HG03108 (cell line): ENCODE results near the gene SMIM43.
A peak's percentile ranks its signal among the peaks of the same experiment; 100 is the strongest.
"Not testable (repeated sequence)": the region's sequence is repeated elsewhere in the genome, so short reads cannot be mapped to it uniquely, and the experiment has no call there.

Experiments
- ATAC-seq: cut with Tn5 transposase; IDR thresholded peaks from one replicate; pipeline ENCODE4 v1.9.1; 2021; ENCODE audit warnings: moderate library complexity; ENCODE audit not compliant: unreplicated experiment

The SMIM43 gene

GRCh38 chr4:121737846-121738554 lies 27.0 kb downstream of the SMIM43 start:
- ATAC-seq: no peak

DNA sequence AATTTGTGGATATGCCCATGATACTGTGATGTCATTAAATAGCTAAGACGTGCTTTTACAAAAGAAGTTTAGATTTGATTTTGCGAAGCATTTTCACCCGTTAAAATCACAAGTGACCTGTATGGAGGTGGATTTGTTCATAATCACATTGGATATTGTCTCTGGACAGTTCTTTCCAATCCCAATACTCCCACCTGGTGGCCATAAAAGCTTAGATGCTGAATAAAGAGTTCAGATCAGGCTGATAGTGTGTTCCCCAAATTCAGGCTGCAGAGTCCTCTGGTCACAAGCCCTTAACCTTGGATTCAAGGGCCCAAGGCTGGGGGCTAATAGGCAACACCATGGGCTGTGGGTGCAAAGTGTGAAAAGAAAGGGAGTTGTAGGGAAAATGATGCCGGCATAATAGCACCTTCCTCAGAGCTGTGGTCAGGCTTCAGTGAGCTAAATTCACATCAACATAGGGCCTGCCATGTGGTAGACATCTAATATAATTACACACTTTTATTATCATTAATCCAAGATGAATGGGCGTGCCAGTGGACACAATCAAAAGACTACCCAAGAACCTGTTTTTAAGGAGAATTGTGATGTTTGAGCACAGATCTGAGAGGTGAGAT lies 28.1 kb downstream of the SMIM43 start:
- ATAC-seq: no peak

- ATAC-seq: no peak
Measured at GRCh38 chr4:121734571-121734970, 30.4 kb downstream of the SMIM43 start.

DNA sequence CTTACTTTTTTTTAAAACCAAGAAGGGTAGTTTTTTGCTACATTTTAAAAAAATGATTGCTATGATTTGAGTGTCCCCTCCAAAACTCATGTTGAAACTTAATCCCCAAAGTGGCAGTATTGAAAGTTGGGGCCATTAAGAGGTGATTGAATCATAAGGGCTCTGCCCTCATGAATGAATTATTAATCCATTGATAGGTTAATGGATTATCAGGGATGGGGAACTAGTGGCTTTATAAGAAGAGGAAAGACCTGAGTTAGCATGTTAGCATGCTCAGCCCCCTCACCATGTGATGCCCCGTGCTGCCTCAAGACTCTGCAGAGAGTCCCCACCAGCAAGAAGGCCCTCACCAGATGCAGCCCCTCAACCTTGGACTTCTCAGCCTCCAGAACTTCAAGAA lies 31.0 kb downstream of the SMIM43 start:
- no peak for ATAC-seq

DNA sequence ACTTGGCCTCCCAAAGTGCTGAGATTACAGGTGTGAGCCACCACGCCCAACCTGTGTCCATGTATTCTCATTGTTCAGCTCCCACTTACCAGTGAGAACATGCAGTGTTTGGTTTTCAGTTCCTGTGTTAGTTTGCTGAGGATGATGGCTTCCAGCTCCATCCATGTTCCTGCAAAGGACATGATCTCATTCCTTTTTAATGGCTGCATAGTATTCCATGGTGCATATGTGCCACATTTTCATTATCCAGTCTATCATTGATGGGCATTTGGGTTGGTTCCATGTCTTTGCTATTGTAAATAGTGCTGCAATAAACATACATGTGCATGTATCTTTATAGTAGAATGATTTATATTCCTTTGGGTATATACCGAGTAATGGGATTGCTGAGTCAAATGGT lies 35.2 kb downstream of the SMIM43 start:
- ATAC-seq: not testable (repeated sequence)

DNA sequence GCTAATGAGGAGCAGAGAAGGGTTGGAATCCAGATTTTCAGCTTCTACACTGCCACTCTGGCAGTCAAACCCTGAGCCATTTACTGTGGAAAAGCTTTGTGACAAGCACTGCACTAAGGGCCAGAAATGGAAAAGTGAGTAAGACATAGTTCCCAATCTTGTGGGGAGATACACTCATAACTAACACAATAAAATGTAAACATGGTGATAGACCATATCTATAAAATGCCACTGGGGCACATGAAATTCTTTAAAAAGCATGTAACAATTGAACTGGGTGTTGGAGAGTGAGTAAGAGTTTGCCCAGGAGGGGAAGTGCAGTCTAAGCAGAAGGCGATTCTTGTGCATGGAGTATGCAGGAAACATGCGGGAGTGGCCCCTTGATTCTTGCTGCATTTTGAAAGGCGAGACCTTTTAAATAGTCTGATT lies 36.2 kb downstream of the SMIM43 start:
- ATAC-seq: no peak

GRCh38 chr4:121728066-121728465 lies 36.9 kb downstream of the SMIM43 start:
- ATAC-seq: no peak

DNA sequence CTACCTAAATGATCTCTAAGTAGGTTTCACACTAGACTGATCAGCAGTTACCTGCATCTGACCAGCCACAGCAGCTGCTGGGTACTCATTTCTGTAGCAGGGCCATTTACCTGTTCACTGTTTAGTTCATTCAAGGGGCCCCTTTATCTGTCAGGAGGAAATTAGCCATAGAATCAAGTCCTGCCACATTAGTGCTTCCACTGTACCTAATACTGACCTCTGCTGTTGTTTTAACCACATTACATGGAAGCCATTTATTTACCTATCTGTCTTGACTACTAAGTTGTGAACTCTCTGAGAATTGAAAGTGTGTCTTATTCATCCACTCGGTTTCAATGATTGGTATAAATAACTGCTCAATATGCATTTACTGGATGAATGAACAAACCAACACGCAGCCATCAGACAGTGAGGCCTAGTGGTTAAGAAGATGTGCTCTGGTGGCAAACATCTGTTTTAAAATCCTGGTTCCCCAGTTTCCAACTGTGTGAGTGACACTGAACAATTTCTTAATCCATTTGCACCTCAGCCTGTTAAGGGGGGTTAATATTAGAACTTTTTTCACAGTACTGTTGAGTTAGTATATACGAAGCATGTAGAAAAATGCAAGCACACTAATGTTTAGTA lies 38.2 kb downstream of the SMIM43 start:
- peak; percentile 99 for ATAC-seq

DNA sequence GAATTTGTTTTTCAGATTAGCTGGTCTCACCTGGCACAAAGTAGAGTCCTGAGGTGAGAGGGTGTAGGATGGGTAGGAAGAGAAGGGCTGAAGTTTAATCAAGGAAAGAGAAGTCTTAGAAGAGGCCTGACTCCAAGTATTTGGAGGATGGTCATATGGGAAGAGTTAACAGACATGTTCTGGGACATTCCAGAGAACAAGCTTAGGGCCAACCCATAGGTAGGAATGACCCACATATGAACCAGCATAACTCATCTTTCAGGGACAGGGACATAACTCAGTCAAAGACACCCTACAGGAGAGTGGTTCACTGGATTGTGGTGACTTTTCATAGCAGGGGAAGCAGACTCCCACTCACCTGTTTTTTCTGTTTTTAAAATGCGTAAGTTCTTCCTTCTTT lies 40.3 kb downstream of the SMIM43 start:
- ATAC-seq: no peak

DNA sequence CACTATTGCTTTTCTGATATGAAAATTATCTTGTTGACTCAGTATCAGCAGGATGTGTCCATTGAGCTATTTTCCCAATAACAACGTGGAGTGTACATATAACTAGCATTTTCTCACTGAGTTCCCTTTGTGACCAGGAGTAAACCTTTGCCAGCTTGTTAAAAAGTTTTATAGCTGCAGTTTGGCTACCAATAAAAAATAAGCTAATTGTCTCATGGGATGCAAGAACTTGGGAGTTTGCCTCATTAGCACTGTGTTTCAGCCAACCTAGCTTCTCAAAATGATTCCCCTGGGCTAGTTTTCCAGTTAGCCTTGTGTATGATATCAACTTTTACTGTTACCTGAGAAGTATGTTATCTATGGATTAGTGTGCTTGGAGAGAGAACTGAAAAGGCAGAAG lies 43.3 kb downstream of the SMIM43 start:
- ATAC-seq: no peak

- ATAC-seq: no peak
Measured at GRCh38 chr4:121720109-121720508, 44.9 kb downstream of the SMIM43 start.

GRCh38 chr4:121717680-121718237 lies 47.2 kb downstream of the SMIM43 start:
- no peak for ATAC-seq

DNA sequence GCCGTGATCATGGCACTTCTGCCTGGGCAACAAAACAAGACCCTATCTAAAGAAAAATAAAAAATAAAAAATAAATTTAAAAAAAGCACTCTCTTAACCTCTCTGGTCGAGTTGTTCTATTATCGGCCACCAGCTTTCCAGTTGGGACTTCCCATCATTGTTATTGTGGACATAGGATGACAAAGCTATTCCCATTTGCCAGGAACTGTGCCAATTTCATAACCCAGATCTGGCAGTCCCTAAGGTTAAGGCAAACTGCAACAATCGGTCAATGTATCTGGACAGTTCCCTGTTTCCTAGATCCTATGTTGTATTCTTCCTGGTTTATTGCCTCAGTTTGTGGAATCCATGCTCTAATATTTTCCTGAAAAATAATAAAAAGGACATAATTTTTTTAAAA lies 50.4 kb downstream of the SMIM43 start:
- ATAC-seq: no peak

DNA sequence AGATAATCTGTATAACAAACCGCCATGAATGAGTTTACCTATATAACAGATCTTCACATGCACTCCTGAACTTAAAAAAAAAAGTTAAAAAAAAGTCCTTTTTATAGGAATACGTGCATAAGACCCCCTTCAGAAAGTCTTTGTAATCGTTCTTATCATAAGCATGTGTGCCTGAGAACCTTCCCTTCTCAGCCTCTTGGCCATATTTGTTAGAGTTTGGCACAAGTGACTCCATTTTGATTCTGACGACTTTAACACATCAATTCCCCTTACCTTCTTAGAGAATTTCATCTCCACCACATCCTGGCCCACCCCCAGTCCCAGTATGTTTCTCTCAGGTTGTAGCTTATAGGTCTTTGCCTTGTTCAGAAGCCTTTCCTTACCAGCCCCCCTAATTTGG lies 52.2 kb downstream of the SMIM43 start:
- no peak for ATAC-seq

- no peak for ATAC-seq
Measured at GRCh38 chr4:121712001-121712651, 52.8 kb downstream of the SMIM43 start.

DNA sequence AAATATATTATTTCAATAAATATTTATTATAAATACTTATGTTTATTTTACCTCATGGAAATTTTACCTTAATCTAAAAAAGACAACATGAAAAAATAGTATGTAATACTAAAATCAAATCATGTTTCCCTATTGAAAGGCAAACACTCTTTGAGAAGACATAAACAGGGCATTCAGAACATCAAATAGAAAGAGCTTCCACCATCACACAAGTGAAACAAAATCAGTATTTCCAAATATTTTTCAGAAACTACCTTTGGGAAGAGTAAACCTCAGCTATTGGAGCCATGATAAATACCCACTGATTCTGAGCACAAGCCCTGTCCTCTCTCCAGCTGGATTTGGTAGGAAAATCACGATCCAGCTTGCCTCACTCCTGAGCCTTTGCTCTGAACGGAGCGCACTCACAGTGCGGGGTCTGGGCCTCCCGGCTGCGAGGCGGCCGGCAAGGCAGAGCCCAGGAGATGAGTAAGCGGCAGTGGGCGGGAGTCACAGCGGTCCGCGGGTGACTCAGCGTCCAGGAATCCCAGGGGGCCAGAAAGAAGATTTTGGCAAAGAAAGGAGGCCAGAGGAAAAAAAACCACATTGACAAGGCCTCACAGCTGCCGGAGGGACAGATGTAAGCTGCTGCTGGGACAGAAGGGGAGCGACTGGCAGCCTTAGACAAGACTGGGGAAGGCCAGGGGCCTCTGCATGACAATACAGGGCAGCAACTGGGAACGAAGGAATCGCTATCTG lies 53.5 kb downstream of the SMIM43 start:
- peak; percentile 95 for ATAC-seq

GRCh38 chr4:121709766-121710405 lies 55.1 kb downstream of the SMIM43 start:
- no peak for ATAC-seq
